Mucosa of gallbladder (tissue), 1 donor: ENCODE results near the gene MAML2. TPM values are rescaled to one million over a fixed set of nuclear protein-coding genes. Genes with fewer than 3 reads are reported as not detected.
"Not testable (repeated sequence)": the region's sequence is repeated elsewhere in the genome, so short reads cannot be mapped to it uniquely, and the experiment has no call there.

ENCODE experiments used
- DNase-seq: peaks from one replicate; pipeline ENCODE4 v3.0.0-alpha.2; 2020; ENCODE audit warnings: low spot score
- total RNA-seq: library from RNA; stranded (reverse); gene quantifications from one replicate; pipeline ENCODE4 v1.2.1, GENCODE V29; 2021
- donor health status: DM: no; HTN: no; CAD: no.

MAML2 gene
- total RNA-seq, 1 donor from 2014 or later = 14.3 TPM

GRCh38 chr11:96185220-96185768 is 157.7 kb downstream of the MAML2 start:
- DNase-seq = no peak

GRCh38 chr11:96180937-96181336 is 162.1 kb downstream of the MAML2 start:
- DNase-seq = not testable (repeated sequence)

- DNase-seq = no peak
Measured at GRCh38 chr11:96180341-96180740, 162.7 kb downstream of the MAML2 start.

GRCh38 chr11:96179905-96180304 is 163.1 kb downstream of the MAML2 start:
- no peak for DNase-seq

GRCh38 chr11:96178887-96179279 is 164.1 kb downstream of the MAML2 start:
- DNase-seq = no peak

GRCh38 chr11:96178049-96178886 is 164.7 kb downstream of the MAML2 start:
- no peak for DNase-seq

GRCh38 chr11:96177146-96177545 is 165.8 kb downstream of the MAML2 start:
- no peak for DNase-seq

GRCh38 chr11:96173906-96174305 is 169.1 kb downstream of the MAML2 start:
- DNase-seq = no peak

GRCh38 chr11:96173422-96173821 is 169.6 kb downstream of the MAML2 start:
- DNase-seq = no peak

- no peak for DNase-seq
Measured at GRCh38 chr11:96172604-96173003, 170.4 kb downstream of the MAML2 start.

GRCh38 chr11:96169250-96169649 is 173.7 kb downstream of the MAML2 start:
- no peak for DNase-seq

- DNase-seq = peak; percentile 35
Measured at GRCh38 chr11:96168623-96169022, 174.4 kb downstream of the MAML2 start.

GRCh38 chr11:96167787-96168186 is 175.2 kb downstream of the MAML2 start:
- no peak for DNase-seq

GRCh38 chr11:96167203-96167758 is 175.7 kb downstream of the MAML2 start:
- no peak for DNase-seq

- DNase-seq = peak; percentile 38
Measured at GRCh38 chr11:96162816-96163499, 180.0 kb downstream of the MAML2 start.

GRCh38 chr11:96161307-96162089 is 181.5 kb downstream of the MAML2 start:
- no peak for DNase-seq

- no peak for DNase-seq
Measured at GRCh38 chr11:96160732-96161306, 182.2 kb downstream of the MAML2 start.

- no peak for DNase-seq
Measured at GRCh38 chr11:96159968-96160367, 183.0 kb downstream of the MAML2 start.

- DNase-seq = no peak
Measured at GRCh38 chr11:96158126-96158525, 184.9 kb downstream of the MAML2 start.

- no peak for DNase-seq
Measured at GRCh38 chr11:96157517-96157873, 185.5 kb downstream of the MAML2 start.

GRCh38 chr11:96156379-96156722 is 186.6 kb downstream of the MAML2 start:
- DNase-seq = no peak
